GM23338 (cell line): ENCODE results near the gene TLE3. TPM values are rescaled to one million over a fixed set of nuclear protein-coding genes. Genes with fewer than 3 reads are reported as not detected.

Experiments used
- ATAC-seq: fragments of 200-7000 bp; cut with Tn5 transposase; 3 replicates; pipeline ENCODE4 v1.9.1; 2020
- DNase-seq: peaks from one replicate; pipeline ENCODE4 v3.0.0-alpha.2; 2015; ENCODE audit warnings: low spot score
- H2AFZ ChIP-seq: fragments of 200-600 bp; sonication (generic); 2 replicates; pipeline ENCODE4 v1.8.0; 2016; ENCODE audit warnings: antibody characterized with exemption, mild to moderate bottlenecking, moderate library complexity
- H3F3A ChIP-seq: fragments of 200-600 bp; sonication (generic); replicated peaks from 2 replicates; pipeline ENCODE4 v1.8.0; 2017; ENCODE audit warnings: antibody characterized with exemption, mixed run types, low read depth
- H3K27ac ChIP-seq: fragments of 200-600 bp; sonication (generic); 2 replicates; pipeline ENCODE4 v1.6.1; 2016; ENCODE audit warnings: low read depth
- H3K27me3 ChIP-seq: fragments of 200-600 bp; sonication (generic); 2 replicates; pipeline ENCODE4 v1.8.0; 2016; ENCODE audit warnings: mild to moderate bottlenecking, mixed run types, moderate library complexity; ENCODE audit not compliant: insufficient read depth
- H3K36me3 ChIP-seq: fragments of 200-600 bp; sonication (generic); 2 replicates; pipeline ENCODE4 v1.8.0; 2016; ENCODE audit warnings: mild to moderate bottlenecking; ENCODE audit not compliant: insufficient read depth
- H3K4me1 ChIP-seq: fragments of 200-600 bp; sonication (generic); 2 replicates; pipeline ENCODE4 v1.8.0; 2016; ENCODE audit warnings: mild to moderate bottlenecking, moderate library complexity; ENCODE audit not compliant: insufficient read depth
- H3K4me2 ChIP-seq: fragments of 200-600 bp; sonication (generic); 2 replicates; pipeline ENCODE4 v1.7.1; 2017; ENCODE audit warnings: mixed run types
- H3K4me3 ChIP-seq: fragments of 200-600 bp; sonication (generic); 2 replicates; pipeline ENCODE4 v1.6.1; 2016; ENCODE audit warnings: mixed run types
- H3K79me2 ChIP-seq: fragments of 200-600 bp; sonication (generic); replicated peaks from 2 replicates; pipeline ENCODE4 v1.8.0; 2017; ENCODE audit warnings: mild to moderate bottlenecking; ENCODE audit not compliant: insufficient read depth
- H3K9me2 ChIP-seq: fragments of 200-600 bp; sonication (generic); 2 replicates; pipeline ENCODE4 v1.8.0; 2017; ENCODE audit not compliant: insufficient read depth
- H4K20me1 ChIP-seq: fragments of 200-600 bp; sonication (generic); replicated peaks from 2 replicates; pipeline ENCODE4 v1.8.0; 2017; ENCODE audit warnings: mild to moderate bottlenecking; ENCODE audit not compliant: insufficient read depth
- H3K27ac Mint-ChIP-seq: 2 replicates; pipeline ENCODE4 v1.8.0; 2020; ENCODE audit warnings: inconsistent platforms, mild to moderate bottlenecking, moderate library complexity, mixed read lengths
- H3K27me3 Mint-ChIP-seq: 3 replicates; pipeline ENCODE4 v1.8.0; 2022; ENCODE audit warnings: low read depth, mild to moderate bottlenecking, moderate library complexity, mixed read lengths, inconsistent platforms; ENCODE audit not compliant: insufficient read depth, poor library complexity
- H3K36me3 Mint-ChIP-seq: 3 replicates; pipeline ENCODE4 v1.8.0; 2021; ENCODE audit warnings: low read depth, mild to moderate bottlenecking, inconsistent platforms, moderate library complexity, mixed read lengths
- H3K4me1 Mint-ChIP-seq: 3 replicates; pipeline ENCODE4 v1.8.0; 2020; ENCODE audit warnings: mild to moderate bottlenecking, inconsistent platforms, mixed read lengths
- H3K4me3 Mint-ChIP-seq: 3 replicates; pipeline ENCODE4 v1.8.0; 2021; ENCODE audit warnings: moderate library complexity, mild to moderate bottlenecking, inconsistent platforms, mixed read lengths
- H3K9me3 Mint-ChIP-seq: 3 replicates; pipeline ENCODE4 v1.8.0; 2020; ENCODE audit warnings: moderate library complexity, mild to moderate bottlenecking, inconsistent platforms, mixed read lengths
- CREB1 ChIP-seq: fragments of 250-450 bp; sonication (Bioruptor Pico); IDR thresholded peaks from 2 replicates; pipeline ENCODE4 v1.5.0; 2020; ENCODE audit warnings: low read depth, mild to moderate bottlenecking, moderate library complexity
- CTCF ChIP-seq, 2 experiments: fragments of 200-600 bp in 1 of 2; sonication (generic) in 1 of 2; conservative IDR thresholded peaks; 2 replicates each; pipeline versions ENCODE4 v1.5.1 to v1.6.1; 2016 to 2017; ENCODE audit warnings: antibody characterized with exemption in 2 of 2, low read depth in 2 of 2, mild to moderate bottlenecking in 2 of 2, moderate library complexity in 1 of 2
- ETS1 ChIP-seq: IDR thresholded peaks from 2 replicates; pipeline ENCODE4 v1.6.1; 2016; ENCODE audit warnings: antibody characterized with exemption
- EZH2 ChIP-seq: fragments of 200-600 bp; sonication (generic); IDR thresholded peaks from one replicate; pipeline ENCODE4 v1.8.0; 2017; ENCODE audit warnings: antibody characterized with exemption, mild to moderate bottlenecking, low read depth; ENCODE audit not compliant: unreplicated experiment
- JUNB ChIP-seq: IDR thresholded peaks from one replicate; pipeline ENCODE4 v1.6.1; 2016; ENCODE audit warnings: antibody characterized with exemption; ENCODE audit not compliant: unreplicated experiment
- NANOG ChIP-seq: IDR thresholded peaks from 2 replicates; pipeline ENCODE4 v1.6.1; 2016; ENCODE audit warnings: antibody characterized with exemption, borderline replicate concordance
- POLR2AphosphoS5 ChIP-seq: IDR thresholded peaks from 2 replicates; pipeline ENCODE4 v1.6.1; 2016; ENCODE audit warnings: antibody characterized with exemption, low read depth
- REST ChIP-seq: IDR thresholded peaks from one replicate; pipeline ENCODE4 v1.6.1; 2018; ENCODE audit warnings: antibody characterized with exemption; ENCODE audit not compliant: unreplicated experiment
- STAT1 ChIP-seq: IDR thresholded peaks from one replicate; pipeline ENCODE4 v1.6.1; 2016; ENCODE audit warnings: antibody characterized with exemption; ENCODE audit not compliant: unreplicated experiment
- ZNF114 ChIP-seq: fragments of 250-450 bp; sonication (Bioruptor Pico); IDR thresholded peaks from 2 replicates; pipeline ENCODE4 v1.5.0; 2020; ENCODE audit warnings: mild to moderate bottlenecking, moderate library complexity
- polyA plus RNA-seq: library from polyadenylated mRNA; unstranded; fragments of >200 nt; fragmentation: Nextera tagmentation; extraction: Ambion mirVana; gene quantifications from 2 replicates; pipeline ENCODE4 v1.2.1, GENCODE V29; 2016
- total RNA-seq: library from RNA; depleted of rRNA; stranded (reverse); fragments of >200 nt; shearing (Covaris generic); gene quantifications from 2 replicates; pipeline ENCODE4 v1.2.3, GENCODE V29; 2014

The TLE3 gene
- total and polyA plus RNA-seq, 2 experiments from 2014 or later, result 10.4 to 79.5 TPM

- TF ChIP-seq REST (no peak), STAT1 (no peak), JUNB (no peak), CREB1 (CRISPR knock-in tag) (no peak), ETS1 (no peak), POLR2AphosphoS5 (no peak), CTCF (conservative IDR thresholded peaks at IDR 0.05; ENCODE audit: low read depth in 2 of 2) (no peak)
Measured at GRCh38 chr15:70133296-70133695, 35.6 kb upstream of the TLE3 start (continued).

- Mint-ChIP-seq H3K27ac (no peak overlapping the region), H3K4me3 (no peak overlapping the region), H3K9me3 (no peaks in the 10 kb centered on the region), H3K36me3 (no peaks in the 10 kb centered on the region), H3K27me3 (peaks cover 9% of the 10 kb centered on the region), H3K4me1 (no peaks in the 10 kb centered on the region; the same call in 2 of the 3 replicates)
- Histone ChIP-seq H2AFZ (no peak overlapping the region), H3K36me3 (no peaks in the 10 kb centered on the region), H3K4me1 (no peaks in the 10 kb centered on the region), H3F3A (no peaks in the 10 kb centered on the region), H3K27ac (no peak overlapping the region), H3K4me2 (no peak overlapping the region), H4K20me1 (no peaks in the 10 kb centered on the region), H3K9me2 (no peaks in the 10 kb centered on the region), H3K79me2 (no peaks in the 10 kb centered on the region), H3K27me3 (no peaks in the 10 kb centered on the region), H3K4me3 (no peak overlapping the region)
- ATAC-seq (no peak), DNase-seq (no peak)
- TF ChIP-seq EZH2 (no peak), CTCF (conservative IDR thresholded peaks at IDR 0.05; ENCODE audit: low read depth in 2 of 2) (no peak), NANOG (no peak), ETS1 (no peak), ZNF114 (no peak), STAT1 (no peak), CREB1 (CRISPR knock-in tag) (no peak)
Measured at GRCh38 chr15:70132571-70132970, 34.9 kb upstream of the TLE3 start.
